Lower leg skin (tissue), 4 donors: ENCODE data around the gene SRP9. TPM values are rescaled to one million over a fixed set of nuclear protein-coding genes. Genes with fewer than 3 reads are reported as not detected.

Source experiments
- DNase-seq, 2 donors: peaks; one replicate each; pipeline ENCODE4 v3.0.0-alpha.2; 2019; ENCODE audit warnings: low spot score in 2 of 2
- H3K4me3 ChIP-seq: fragments of 200-600 bp; sonication (generic); 2 replicates; pipeline ENCODE4 v1.5.1; 2017; ENCODE audit warnings: mild to moderate bottlenecking, low read depth; ENCODE audit not compliant: poor library complexity, severe bottlenecking
- CTCF ChIP-seq, 3 donors: fragments of 450-650 bp; IDR thresholded peaks; one replicate each; pipeline ENCODE4 v1.5.1; 2016; ENCODE audit warnings: antibody characterized with exemption in 3 of 3, mild to moderate bottlenecking in 3 of 3, moderate library complexity in 2 of 3
- POLR2A ChIP-seq, 2 donors: fragments of 450-650 bp; IDR thresholded peaks; one replicate each; pipeline ENCODE4 v1.6.1; 2016 to 2017; ENCODE audit warnings: antibody characterized with exemption in 2 of 2, mild to moderate bottlenecking in 1 of 2, moderate library complexity in 1 of 2
- WGBS, 2 donors: methylation state at CpG; one replicate each; pipeline ENCODE4 v1.1.5; 2018; 5-methylcytosine and 5-hydroxymethylcytosine counted together
- intact Hi-C: fragments of 100-400 bp; cut with DNase I; formaldehyde crosslinking; loops from one replicate; pipeline ENCODE4 v1.15.0; 2023; ENCODE audit warnings: low total_unique reads
- total RNA-seq, 4 donors: library from RNA; depleted of rRNA; stranded (reverse); fragments of >200 nt; gene quantifications; one replicate each; pipeline ENCODE4 v1.1.0, GENCODE V29; 2016

The SRP9 gene
- total RNA-seq, 4 donors from 2014 or later, result 117 to 191 (median 154) TPM

GRCh38 chr1:225771661-225772322 lies 5.8 kb upstream of the SRP9 start:
- TF ChIP-seq CTCF (IDR thresholded peaks at IDR 0.05) (no peak), POLR2A (IDR thresholded peaks at IDR 0.05) (no peak)
- no peak overlapping the region for H3K4me3 ChIP-seq
- intact Hi-C loops, result no loop called here
- WGBS, 2 donors, result 53% methylated on average over 4 of the region's 4 CpGs
- peak in 1 of 2 donors; percentile 37 for DNase-seq

- no peak overlapping the region for H3K4me3 ChIP-seq
- peak; percentile 86 to 94 for DNase-seq
- intact Hi-C loops, result no loop called here
- WGBS, 2 donors, result 13 to 14% methylated on average over 5 of the region's 5 CpGs
- TF ChIP-seq POLR2A (IDR thresholded peaks at IDR 0.05) (no peak), CTCF (IDR thresholded peaks at IDR 0.05) (peak in 1 of 3 donors; percentile 47)
Observed at GRCh38 chr1:225772323-225772768, 5.3 kb upstream of the SRP9 start.

GRCh38 chr1:225772848-225773247 lies 4.8 kb upstream of the SRP9 start:
- DNase-seq, result no peak
- H3K4me3 ChIP-seq, result no peak overlapping the region
- TF ChIP-seq POLR2A (IDR thresholded peaks at IDR 0.05), result no peak
- TF ChIP-seq CTCF (IDR thresholded peaks at IDR 0.05), result no peak
- intact Hi-C loops, result no loop called here
- 38 to 62% methylated on average over 4 of the region's 4 CpGs for WGBS, 2 donors

GRCh38 chr1:225774281-225775147 lies 3.1 kb upstream of the SRP9 start:
- DNase-seq, result no peak
- TF ChIP-seq CTCF (IDR thresholded peaks at IDR 0.05), result no peak
- no peak for TF ChIP-seq POLR2A (IDR thresholded peaks at IDR 0.05)
- 55 to 60% methylated on average over 3 of the region's 3 CpGs for WGBS, 2 donors
- intact Hi-C loops, result no loop called here
- H3K4me3 ChIP-seq, result no peak overlapping the region

- TF ChIP-seq POLR2A (IDR thresholded peaks at IDR 0.05), result no peak
- no peak for TF ChIP-seq CTCF (IDR thresholded peaks at IDR 0.05)
- WGBS, 2 donors, result 91 to 93% methylated on average over 4 of the region's 4 CpGs
- DNase-seq, result no peak
- no peak overlapping the region for H3K4me3 ChIP-seq
- intact Hi-C loops, result loop anchor here (2.0 kb wide), 1 partner anchor 67 kb away; no protein-coding TSS in a partner anchor
Observed at GRCh38 chr1:225776294-225776693, 1.3 kb upstream of the SRP9 start.
